T-helper 9 cell (primary cell): ENCODE data around the gene BUD13.

ENCODE experiments used
- DNase-seq: peaks from one replicate; pipeline ENCODE4 v3.0.0-alpha.2; 2020

Gene BUD13

DNA sequence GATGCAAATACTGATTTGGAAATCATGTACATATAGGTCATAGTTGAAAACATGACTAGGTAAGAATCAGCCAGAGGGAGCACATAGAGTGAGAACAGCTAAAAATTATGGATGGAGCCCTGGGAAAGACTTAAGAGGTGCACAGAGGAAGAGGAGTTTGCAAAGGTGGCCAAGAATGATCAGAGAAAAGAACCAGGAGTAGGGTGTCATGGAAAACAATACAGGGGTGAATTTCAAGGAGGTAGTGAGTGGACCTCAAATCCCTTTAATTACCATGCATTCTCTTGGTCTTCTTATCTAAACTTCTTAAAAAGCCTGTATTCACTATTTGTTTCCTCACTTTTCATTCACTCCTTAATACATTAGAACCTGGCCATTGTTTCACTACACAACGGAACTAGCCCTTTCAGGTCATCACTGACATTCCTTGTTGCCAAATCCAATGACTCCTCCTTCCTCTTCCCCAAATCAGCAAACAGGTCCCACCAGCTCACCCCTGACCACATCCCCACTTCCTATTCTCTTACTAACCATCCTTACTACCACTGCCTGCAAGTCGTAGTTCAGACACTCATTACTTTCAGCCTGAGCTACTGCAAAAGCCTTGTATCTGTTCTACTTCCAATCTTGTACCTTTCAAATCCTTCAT is 22.6 kb downstream of the BUD13 start:
- no peak for DNase-seq

- no peak for DNase-seq
Measured at GRCh38 chr11:116742104-116742503, 30.7 kb downstream of the BUD13 start.

DNA sequence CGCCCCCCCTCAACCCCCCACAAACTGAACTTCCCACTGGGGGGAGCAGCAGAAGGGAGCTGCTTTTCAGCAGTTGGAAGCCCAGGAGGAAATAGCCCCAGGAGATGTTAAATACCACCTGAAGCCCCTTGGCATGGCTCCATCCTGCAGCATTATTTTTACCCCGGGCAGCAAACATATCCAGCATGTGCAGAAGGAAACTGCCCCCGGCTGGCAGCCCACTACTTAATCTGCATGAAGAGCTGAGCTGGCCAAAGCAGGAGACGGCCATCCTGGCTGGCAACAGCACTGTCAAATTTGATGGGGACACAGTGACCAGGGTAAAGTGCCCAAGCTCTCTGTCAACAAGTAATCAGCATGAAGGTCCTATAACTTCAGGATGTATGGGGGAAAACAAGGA is 32.0 kb downstream of the BUD13 start:
- no peak for DNase-seq

- DNase-seq: no peak
Measured at GRCh38 chr11:116738975-116739374, 33.8 kb downstream of the BUD13 start.

DNA sequence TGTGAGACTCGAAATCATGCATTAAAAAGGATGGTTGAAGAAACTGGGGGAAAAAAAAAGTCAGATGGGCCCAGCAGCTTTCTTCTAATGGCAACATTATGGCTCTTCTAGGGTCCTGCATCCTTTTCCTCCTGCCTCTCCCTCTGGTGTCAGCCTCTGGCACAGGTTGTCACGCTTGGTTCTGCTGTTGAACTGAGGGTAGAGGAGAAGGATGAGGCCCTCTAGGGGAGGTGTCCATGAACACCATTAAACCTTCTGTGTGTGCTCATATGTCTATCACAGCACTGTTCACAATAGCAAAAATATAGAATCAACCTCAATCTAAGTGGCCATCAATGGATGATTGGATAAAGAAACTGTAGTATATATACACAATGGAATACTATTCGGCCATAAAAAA is 36.0 kb downstream of the BUD13 start:
- no peak for DNase-seq

- DNase-seq: no peak
Measured at GRCh38 chr11:116733969-116734508, 38.7 kb downstream of the BUD13 start.

DNA sequence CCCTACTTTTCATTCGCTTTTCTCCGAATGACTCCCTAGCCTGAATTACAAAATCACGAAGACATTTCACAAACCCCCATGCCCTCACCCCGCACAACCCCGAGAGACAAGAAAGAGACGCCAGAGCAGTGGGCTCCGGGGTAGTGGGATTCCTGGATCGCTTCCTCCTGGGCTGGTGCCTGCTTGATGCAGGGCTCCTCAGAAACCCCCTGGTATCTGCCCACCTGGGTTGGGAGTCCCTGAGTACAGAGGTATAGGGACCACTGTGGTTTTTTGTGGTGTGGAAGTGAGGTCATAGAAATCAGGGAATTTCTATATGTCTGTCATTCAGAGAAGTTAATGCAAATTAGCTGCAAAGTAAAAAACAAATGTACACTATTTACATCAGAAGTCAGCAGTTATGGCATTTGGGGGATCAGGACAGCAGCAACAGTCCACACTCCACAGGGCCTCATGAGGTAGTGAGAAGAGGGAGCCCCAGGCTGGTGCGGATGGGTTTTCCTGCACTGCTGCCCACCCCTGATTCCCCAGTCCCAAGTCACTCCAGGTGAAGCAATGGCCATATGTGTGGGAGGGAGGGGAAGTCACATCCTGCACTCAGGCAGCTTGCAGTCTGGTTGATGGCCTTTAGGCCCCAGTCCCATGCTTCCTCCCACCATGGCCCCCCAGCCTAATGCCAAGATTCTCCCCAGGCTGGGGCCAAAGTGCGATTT is 39.6 kb downstream of the BUD13 start:
- DNase-seq: no peak

- DNase-seq: peak; percentile 48
Measured at GRCh38 chr11:116732271-116733042, 40.3 kb downstream of the BUD13 start.

DNA sequence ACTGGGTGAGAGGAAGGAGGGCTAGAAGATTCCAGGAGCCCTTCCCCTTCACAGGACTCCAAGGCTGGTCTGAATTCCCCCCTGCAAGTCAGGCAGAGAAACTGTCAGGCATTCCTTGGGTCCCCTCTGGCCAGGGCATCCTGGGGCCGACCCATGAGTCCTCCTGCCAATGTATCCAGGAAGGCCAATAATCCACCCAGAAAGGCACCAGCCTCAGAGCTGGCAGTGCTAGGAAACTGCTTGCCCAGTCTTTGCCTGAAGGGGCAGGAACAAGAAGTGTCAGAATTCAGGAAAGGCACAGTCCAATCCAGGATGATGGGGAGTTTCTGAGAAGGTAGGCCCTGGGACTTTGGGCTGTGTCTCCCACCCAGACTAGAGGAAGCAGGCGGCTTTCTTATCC is 41.0 kb downstream of the BUD13 start:
- no peak for DNase-seq

DNA sequence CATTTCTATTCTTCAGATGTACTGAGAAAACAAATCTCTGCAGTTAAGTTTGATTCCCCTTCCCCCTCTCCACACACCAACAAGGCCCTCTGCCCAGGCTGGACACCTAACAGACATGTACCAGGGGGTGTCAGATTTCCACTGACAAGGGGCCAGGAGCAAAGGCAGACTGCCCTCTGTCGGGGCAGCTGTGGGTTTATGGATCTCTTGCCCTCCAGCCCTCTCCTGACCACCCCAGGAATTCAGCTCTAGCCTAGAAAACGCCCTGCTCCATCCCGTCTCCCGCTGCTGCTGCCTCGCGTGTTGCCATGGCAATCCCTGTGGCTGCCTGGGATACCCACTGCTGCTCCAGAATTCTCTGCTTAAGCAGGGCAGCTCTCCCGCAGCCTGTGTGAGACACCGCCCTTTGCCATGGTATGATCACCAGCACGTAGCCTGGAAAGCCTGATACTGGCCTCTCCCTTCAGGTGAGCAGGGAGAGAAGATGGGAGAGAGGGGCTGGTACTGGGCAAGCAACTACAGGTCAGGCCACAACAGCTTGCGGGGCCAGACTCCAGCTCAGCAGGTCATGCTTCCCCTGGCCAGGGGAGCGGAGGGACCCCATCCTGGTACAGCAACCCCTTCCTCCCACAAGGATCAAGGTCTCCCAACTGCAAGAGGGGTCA is 41.6 kb downstream of the BUD13 start:
- no peak for DNase-seq

DNA sequence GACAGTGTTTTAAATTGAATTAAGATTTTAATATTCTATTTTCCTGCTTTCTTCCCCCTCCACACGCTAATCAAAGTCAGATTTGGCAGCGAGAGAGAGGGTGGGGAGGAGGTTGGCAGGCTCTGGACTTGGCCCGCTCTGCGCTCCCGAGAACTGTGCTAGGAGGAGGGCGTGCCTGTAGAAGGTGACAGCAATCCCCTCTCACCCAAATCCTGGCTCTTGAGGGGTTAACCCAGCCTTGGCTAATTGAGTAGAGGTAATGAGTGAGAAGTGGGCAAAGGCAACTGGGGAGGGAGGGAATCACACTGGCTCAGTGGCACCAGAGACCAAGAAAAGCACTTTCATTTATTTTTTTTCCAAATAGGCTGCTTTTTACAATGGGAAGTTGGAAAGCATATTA is 42.2 kb downstream of the BUD13 start:
- DNase-seq: no peak

GRCh38 chr11:116730241-116730561 is 42.6 kb downstream of the BUD13 start:
- DNase-seq: no peak

- DNase-seq: no peak
Measured at GRCh38 chr11:116729501-116730240, 43.1 kb downstream of the BUD13 start.

- no peak for DNase-seq
Measured at GRCh38 chr11:116727990-116728389, 44.8 kb downstream of the BUD13 start.

- DNase-seq: no peak
Measured at GRCh38 chr11:116725434-116726221, 47.2 kb downstream of the BUD13 start.

- no peak for DNase-seq
Measured at GRCh38 chr11:116724813-116725212, 48.0 kb downstream of the BUD13 start.

DNA sequence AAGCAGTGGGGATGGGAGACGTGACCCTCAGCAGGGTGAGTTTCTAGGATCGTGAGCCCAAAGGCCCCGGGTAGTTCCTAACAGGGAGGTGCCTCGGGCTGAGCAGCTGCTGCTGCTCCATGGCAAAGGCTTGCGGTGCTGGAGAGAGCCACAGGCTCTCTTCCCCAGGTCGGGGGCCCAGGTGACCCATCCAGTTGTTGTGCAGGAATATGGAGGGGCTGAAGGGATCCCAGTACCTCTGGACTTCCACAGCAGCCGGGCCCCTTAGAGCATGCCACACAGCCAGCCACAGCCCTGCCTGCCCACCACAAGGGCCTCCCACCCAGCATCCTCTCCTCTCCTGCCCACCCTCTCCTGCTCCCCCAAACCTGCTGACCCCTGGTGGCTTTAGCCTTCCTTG is 49.3 kb downstream of the BUD13 start:
- no peak for DNase-seq

GRCh38 chr11:116721988-116722387 is 50.8 kb downstream of the BUD13 start:
- no peak for DNase-seq

GRCh38 chr11:116720895-116721294 is 51.9 kb downstream of the BUD13 start:
- no peak for DNase-seq

DNA sequence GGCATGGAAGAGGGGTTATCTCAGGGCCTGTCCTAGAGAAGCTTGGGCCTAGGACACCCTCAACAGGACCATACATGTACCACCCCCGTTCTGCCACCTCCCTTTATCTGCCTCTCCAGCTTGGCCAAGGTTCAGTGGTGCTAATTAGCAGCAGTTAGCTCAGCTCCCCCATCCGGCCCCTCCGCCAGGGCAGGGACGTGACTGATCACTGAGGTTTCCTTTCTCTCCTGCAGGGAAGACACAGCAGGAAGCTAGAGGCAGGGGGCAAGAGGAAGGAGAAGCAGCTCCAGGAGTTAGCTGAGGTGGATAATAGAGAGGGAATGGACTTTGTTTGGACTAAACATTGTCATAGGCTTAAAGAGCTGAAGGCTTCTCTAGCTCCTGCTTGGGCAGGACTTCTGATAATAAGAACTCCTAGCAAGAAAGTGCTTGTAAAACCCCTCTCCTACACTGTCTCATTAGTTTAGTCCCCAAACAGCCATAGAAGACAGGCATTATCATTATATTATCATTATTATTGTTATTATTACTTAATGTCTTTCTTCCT is 53.8 kb downstream of the BUD13 start:
- DNase-seq: no peak

- DNase-seq: no peak
Measured at GRCh38 chr11:116716621-116717020, 56.2 kb downstream of the BUD13 start.
